ENCODE results near the gene CPA5. TPM values are rescaled to one million over a fixed set of nuclear protein-coding genes. Genes with fewer than 3 reads are reported as not detected.

Gene CPA5
- total and polyA plus RNA-seq, 10 of the 15 experiments (the other 5 are each of a cell fraction or from before 2014, with no cell fraction given), result 0.06 to 0.52 (median 0.29) TPM; not detected in 2

DNA sequence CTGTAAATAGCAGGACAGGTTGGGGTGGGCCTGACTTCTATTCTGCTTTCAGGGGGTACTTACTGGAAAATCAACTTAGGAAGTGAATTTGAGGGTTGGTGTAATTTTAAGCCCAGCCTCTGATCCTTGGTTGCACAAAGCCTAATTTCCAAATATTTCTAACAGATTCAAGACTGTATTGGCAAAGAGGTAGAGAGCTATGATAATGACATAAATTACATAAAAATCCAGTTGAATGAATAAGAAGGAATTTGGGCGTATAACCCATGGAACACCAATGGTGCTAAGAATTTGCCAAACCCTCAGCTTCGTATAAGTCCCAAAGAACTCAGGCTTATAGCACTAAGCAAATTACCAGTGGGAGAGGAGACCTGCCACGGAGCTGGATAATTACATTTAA lies 39.7 kb upstream of the CPA5 start (continued):
- TF ChIP-seq, protein P1, sequence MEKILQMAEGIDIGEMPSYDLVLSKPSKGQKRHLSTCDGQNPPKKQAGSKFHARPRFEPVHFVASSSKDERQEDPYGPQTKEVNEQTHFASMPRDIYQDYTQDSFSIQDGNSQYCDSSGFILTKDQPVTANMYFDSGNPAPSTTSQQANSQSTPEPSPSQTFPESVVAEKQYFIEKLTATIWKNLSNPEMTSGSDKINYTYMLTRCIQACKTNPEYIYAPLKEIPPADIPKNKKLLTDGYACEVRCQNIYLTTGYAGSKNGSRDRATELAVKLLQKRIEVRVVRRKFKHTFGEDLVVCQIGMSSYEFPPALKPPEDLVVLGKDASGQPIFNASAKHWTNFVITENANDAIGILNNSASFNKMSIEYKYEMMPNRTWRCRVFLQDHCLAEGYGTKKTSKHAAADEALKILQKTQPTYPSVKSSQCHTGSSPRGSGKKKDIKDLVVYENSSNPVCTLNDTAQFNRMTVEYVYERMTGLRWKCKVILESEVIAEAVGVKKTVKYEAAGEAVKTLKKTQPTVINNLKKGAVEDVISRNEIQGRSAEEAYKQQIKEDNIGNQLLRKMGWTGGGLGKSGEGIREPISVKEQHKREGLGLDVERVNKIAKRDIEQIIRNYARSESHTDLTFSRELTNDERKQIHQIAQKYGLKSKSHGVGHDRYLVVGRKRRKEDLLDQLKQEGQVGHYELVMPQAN (conservative IDR thresholded peaks at IDR 0.05), result no peak
- no peak for TF ChIP-seq IRF4 (IDR thresholded peaks at IDR 0.05; ENCODE audit: low read depth, low read length)
- TF ChIP-seq RAD21 (IDR thresholded peaks at IDR 0.05; ENCODE audit: insufficient read depth, low read depth, low read length), result no peak
- TF ChIP-seq POLR2AphosphoS2 (IDR thresholded peaks at IDR 0.05; ENCODE audit: low read depth, low read length), result no peak
- no peak for TF ChIP-seq SREBF1 (IDR thresholded peaks at IDR 0.05; ENCODE audit: low read length)
- no peak for TF ChIP-seq SIN3A (IDR thresholded peaks at IDR 0.05; ENCODE audit: low read depth, low read length)

DNA sequence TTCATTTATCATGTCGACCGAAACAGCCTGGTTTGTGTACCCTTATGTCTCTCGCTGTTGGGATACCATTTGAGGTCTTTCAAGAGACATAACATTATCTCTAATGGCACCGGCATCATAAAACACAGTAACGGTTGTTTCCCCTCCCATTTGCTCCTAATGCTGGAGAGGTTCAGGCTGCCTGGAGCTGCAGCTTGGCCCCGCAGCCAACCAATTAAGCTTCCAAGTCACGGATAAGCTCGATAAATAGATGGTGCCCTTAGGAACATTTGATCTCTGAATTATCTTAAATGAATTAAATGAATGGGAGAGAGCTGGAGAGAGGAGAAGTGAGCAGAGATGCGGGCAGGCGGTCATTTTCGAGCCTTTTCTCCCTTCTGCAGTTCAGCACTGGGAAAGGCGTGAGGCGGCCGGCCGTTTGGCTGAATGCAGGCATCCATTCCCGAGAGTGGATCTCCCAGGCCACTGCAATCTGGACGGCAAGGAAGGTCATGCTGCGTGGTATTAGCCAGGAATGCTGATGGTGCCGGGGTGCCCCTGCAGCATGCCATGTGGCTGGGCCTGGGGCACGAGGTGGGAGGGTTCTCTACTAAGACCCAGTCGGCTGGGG lies 39.1 kb upstream of the CPA5 start:
- RAD21 ChIA-PET (ENCODE audit: unreplicated experiment), result no interaction called here
- in situ Hi-C loops (cut with MboI) (no loop called here), intact Hi-C loops (cut with micrococcal nuclease; ENCODE audit: unreplicated experiment) (no loop called here)
- POLR2A ChIA-PET, result no interaction called here
- H3K4me1 ChIP-seq (ENCODE audit: control insufficient read depth, insufficient read depth, low read length), result no peaks in the 10 kb centered on the region
- H4K20me1 ChIP-seq (ENCODE audit: control insufficient read depth, insufficient read depth), result no peaks in the 10 kb centered on the region
- no TSS peak for BruUV-seq (replicated peaks)
- DNase-seq (ENCODE audit: low read depth, low spot score) (no peak), FAIRE-seq (no peak), ATAC-seq (no peak)
- SMC1A ChIA-PET (ENCODE audit: uncharacterized antibody, unreplicated experiment), result no interaction called here
- no peak overlapping the region for H3K9ac ChIP-seq (ENCODE audit: control insufficient read depth, insufficient read depth, low read length)
- 75% methylated on average over 21 of the region's 21 CpGs for WGBS (ENCODE audit: insufficient coverage, insufficient replicate concordance, low lambda C conversion rate, missing lambda C conversion rate)
- no peak overlapping the region for H3K4me3 ChIP-seq
- no peaks in the 10 kb centered on the region for H3K79me2 ChIP-seq (ENCODE audit: control insufficient read depth, insufficient read depth, low read length)
- H3K27me3 ChIP-seq (replicated peaks in 1 of 2; ENCODE audit: control insufficient read depth in 2 of 2, insufficient read depth in 2 of 2, low read length in 1 of 2), result no peaks in the 10 kb centered on the region
- CTCF ChIA-PET, result interaction anchor here (0.8 kb wide), 1 partner anchor 33 kb away, joined by 3 read pairs; no protein-coding TSS in a partner anchor
- no peak overlapping the region for H3K27ac ChIP-seq (ENCODE audit: control insufficient read depth, insufficient read depth)
- H3K9me3 ChIP-seq (replicated peaks; ENCODE audit: control insufficient read depth, insufficient read depth, low read length), result no peaks in the 10 kb centered on the region
- H3K4me2 ChIP-seq (ENCODE audit: control insufficient read depth, insufficient read depth), result no peak overlapping the region
- no peaks in the 10 kb centered on the region for H3K36me3 ChIP-seq (ENCODE audit: control insufficient read depth in 2 of 2, insufficient read depth in 2 of 2, low read length in 1 of 2)
- H2AFZ ChIP-seq (ENCODE audit: control insufficient read depth, low read depth, low read length), result no peak overlapping the region
- TF ChIP-seq YY1 (IDR thresholded peaks at IDR 0.05; ENCODE audit: low read depth, low read length) (no peak), TCF3 (IDR thresholded peaks at IDR 0.05; ENCODE audit: borderline replicate concordance, insufficient read depth, low read depth, low read length) (no peak), IKZF2 (IDR thresholded peaks at IDR 0.05) (no peak), MYC (IDR thresholded peaks at IDR 0.05; ENCODE audit: insufficient read depth, insufficient read length, insufficient replicate concordance, low read length, severe bottlenecking) (no peak), RCOR1 (conservative IDR thresholded peaks at IDR 0.05; ENCODE audit: low read depth, low read length) (no peak), ETV6 (conservative IDR thresholded peaks at IDR 0.05 in 1 of 2, IDR thresholded peaks at IDR 0.05 in 1 of 2; ENCODE audit: borderline replicate concordance in 1 of 2, low read depth in 1 of 2) (no peak), TCF7 (IDR thresholded peaks at IDR 0.05; ENCODE audit: borderline replicate concordance) (no peak), CBX3 (IDR thresholded peaks at IDR 0.05; ENCODE audit: borderline replicate concordance, low read depth) (no peak), STAT1 (conservative IDR thresholded peaks at IDR 0.05) (no peak), IRF4 (IDR thresholded peaks at IDR 0.05; ENCODE audit: low read depth, low read length) (no peak), BHLHE40 (IDR thresholded peaks at IDR 0.05; ENCODE audit: borderline replicate concordance in 1 of 2, low read depth in 2 of 2, low read length in 1 of 2) (no peak), DPF2 (IDR thresholded peaks at IDR 0.05) (no peak), MYB (IDR thresholded peaks at IDR 0.05; ENCODE audit: borderline replicate concordance, low read depth, low read length) (no peak)
- TF ChIP-seq, protein P2, sequence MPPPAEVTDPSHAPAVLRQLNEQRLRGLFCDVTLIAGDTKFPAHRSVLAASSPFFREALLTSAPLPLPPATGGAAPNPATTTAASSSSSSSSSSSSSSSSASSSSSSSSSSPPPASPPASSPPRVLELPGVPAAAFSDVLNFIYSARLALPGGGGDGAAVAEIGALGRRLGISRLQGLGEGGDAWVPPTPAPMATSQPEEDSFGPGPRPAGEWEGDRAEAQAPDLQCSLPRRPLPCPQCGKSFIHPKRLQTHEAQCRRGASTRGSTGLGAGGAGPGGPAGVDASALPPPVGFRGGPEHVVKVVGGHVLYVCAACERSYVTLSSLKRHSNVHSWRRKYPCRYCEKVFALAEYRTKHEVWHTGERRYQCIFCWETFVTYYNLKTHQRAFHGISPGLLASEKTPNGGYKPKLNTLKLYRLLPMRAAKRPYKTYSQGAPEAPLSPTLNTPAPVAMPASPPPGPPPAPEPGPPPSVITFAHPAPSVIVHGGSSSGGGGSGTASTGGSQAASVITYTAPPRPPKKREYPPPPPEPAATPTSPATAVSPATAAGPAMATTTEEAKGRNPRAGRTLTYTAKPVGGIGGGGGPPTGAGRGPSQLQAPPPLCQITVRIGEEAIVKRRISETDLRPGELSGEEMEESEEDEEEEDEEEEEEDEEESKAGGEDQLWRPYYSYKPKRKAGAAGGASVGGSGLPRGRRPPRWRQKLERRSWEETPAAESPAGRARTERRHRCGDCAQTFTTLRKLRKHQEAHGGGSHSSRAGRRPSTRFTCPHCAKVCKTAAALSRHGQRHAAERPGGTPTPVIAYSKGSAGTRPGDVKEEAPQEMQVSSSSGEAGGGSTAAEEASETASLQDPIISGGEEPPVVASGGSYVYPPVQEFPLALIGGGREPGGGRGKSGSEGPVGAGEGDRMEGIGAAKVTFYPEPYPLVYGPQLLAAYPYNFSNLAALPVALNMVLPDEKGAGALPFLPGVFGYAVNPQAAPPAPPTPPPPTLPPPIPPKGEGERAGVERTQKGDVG (CRISPR knock-in tag; IDR thresholded peaks at IDR 0.05), result no peak

All from GM12878 (cell line).